HG02938 (cell line): Measurements from ENCODE around the gene GATA5.
"Not testable (repeated sequence)": the region's sequence is repeated elsewhere in the genome, so short reads cannot be mapped to it uniquely, and the experiment has no call there.

Experiments used
- ATAC-seq: cut with Tn5 transposase; IDR thresholded peaks from one replicate; pipeline ENCODE4 v1.9.1; 2021; ENCODE audit warnings: mild to moderate bottlenecking, moderate library complexity; ENCODE audit not compliant: unreplicated experiment

GATA5 gene

DNA sequence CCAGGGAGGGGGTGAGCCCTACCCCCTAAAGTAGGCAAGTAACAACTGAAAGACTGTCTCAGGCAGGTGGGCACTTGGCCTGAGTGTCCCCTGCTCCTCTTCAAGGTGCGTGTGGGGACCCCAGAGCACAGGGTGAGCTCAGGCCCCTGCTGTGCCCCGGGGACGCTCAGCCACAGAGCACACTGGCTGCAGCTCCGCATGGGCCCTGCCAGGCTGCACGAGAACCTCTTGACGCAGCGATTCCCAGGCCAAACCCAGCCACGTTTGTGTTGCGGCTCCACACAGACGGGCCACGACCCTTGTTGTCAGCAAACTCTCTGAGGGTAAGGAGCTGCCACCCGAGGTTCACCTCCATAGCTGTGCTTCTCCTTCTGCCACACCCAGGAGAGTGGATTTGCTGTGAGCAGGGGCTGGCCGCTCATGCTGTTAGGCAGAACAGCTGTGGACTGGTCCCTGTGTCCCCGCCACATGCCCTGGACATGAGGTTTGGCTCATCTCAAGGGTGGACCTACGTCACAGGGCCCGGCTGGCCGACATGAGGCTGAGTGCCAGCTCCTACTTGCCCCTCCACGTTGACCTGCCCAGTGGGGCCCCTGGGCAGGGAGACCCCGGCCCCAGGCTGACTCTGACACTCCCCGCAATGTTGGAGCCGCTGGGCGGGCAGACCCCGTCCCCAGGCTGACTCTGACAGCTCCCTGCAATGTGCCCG, 29.7 kb upstream of the GATA5 start:
- ATAC-seq, result no peak

DNA sequence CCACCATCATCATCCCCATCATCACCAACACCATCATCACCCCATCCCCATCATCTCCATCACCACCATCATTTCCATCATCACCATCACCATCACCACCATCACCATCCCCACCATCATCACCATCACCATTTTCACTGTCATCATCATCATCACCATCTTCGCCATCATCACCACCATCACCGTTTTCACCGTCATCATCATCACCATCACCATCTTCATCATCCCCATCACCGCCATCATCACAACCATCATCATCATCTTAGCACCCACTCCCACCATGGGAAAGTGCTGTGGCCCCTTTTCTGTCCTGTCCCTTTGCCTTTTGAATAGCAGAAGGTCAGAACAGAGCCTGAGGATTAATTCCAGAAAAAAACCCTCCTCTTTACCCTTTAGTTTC, 28.5 kb upstream of the GATA5 start:
- ATAC-seq, result no peak

- ATAC-seq, result no peak
These were observed 27.8 kb upstream of the GATA5 start for GRCh38 chr20:62503401-62504178.

DNA sequence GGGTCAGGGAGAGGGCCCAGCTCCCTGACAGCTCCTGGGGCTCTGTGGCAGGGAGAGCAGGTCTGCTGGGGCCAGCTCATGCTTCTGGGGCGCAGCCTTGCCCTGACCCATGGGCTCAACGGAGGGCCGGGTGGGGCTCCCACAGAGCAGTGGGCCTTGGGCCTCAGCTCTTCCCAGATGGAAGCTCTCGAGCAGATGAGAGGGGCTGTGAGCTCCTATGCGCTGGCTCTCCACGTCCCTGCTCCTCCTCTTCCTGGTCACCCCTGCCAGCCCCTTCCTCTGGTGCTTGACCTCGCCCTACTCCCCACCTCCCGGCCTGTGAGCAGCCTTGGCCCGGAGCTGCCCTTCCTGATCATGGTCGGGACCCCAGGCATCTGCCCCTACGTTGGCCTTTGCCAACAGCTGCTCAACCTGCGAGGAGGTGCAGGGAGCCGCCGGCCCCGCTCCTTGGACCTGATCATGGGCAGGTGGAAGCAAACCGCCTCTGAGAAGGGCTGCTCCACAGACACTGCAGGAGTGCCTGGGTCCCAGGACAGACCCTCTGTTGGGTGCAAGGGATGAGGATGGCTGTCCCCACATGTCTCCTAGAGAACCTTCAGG, 26.8 kb upstream of the GATA5 start:
- no peak for ATAC-seq

GRCh38 chr20:62501801-62502495, 26.2 kb upstream of the GATA5 start:
- peak; percentile 63 for ATAC-seq

GRCh38 chr20:62500237-62500864, 24.6 kb upstream of the GATA5 start:
- ATAC-seq, result no peak

GRCh38 chr20:62499758-62500236, 24.0 kb upstream of the GATA5 start:
- no peak for ATAC-seq

DNA sequence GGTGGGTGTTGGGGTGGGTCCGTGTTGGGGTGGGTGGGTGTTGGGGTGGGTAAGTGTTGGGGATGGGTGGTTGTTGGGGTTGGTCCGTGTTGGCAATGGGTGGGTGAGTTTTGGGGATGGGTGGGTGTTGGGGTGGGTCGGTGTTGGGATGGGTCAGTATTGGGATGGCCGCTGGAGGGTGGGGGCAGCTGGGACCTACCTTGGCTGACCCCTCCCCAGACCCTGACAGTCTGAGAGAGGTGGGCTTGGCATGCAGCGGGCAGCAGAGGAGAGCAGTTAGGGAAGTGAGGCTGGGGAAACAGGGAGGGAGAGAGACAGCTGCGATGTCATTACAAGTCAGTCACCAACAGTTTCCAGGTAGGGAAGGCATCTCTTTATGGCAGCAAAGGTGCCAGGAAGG, 23.1 kb upstream of the GATA5 start:
- ATAC-seq, result no peak

- ATAC-seq, result no peak
These were observed 20.9 kb upstream of the GATA5 start for GRCh38 chr20:62496568-62497218.

DNA sequence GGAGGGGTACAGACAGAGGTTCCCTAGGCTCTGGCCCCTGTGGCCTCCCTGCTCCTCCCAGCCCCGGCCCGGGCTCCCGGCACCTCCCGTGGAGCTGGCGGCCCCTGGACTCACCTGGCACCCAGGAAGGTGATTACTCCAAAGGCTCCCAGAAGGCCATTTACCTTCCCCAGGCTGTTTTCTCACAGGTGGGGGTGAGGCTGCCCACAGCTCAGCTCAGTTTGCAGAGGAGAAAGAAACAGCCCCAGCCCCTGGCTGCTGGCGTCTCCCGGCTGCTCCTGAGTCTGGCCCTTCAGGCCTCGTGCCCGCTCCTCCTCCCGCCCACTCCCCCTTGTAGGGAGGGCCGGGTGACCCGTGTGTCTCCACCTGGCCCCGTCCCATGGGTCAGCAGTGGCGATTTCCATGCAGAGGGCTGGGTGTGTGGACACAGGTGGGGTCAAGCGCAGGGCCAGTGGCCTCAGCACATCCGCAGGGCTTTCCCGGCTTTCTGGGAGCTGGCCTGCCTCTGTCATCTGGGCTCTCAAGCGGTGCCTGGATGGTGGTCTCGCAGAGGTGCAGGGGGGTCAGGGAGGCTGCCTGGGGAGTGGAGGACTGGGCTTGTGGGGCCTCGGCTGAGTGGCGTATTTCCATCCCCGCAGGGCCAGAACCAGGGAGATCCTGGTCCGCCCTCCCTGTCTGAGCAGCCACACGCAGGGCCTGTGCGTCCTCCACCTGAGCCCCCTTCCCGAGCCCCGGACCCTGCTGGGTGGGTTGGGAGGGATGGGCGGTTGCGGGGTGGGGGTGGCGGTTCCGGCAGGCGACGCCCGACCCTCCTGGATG, 20.2 kb upstream of the GATA5 start:
- ATAC-seq, result no peak

- no peak for ATAC-seq
These were observed 19.4 kb upstream of the GATA5 start for GRCh38 chr20:62494980-62495748.

DNA sequence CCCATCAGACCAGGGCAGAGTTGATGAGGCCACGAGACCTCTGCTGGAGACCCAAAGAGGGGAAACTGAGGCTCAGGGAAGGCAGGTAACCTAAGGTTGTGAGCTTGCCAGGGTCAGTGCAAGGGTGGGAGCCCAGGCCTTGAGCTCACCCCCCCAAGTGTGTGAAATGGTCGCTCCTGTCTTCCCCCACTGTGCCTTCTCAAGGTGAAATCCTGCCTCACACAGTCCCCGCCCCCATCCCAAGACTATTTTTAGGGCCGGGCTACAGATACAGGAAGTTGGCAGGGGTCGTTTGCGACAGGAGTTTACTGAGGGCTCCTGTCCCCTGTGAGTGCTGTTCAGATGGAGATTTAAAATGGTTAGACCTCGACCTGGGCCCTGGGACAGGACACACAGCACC, 18.7 kb upstream of the GATA5 start:
- no peak for ATAC-seq

DNA sequence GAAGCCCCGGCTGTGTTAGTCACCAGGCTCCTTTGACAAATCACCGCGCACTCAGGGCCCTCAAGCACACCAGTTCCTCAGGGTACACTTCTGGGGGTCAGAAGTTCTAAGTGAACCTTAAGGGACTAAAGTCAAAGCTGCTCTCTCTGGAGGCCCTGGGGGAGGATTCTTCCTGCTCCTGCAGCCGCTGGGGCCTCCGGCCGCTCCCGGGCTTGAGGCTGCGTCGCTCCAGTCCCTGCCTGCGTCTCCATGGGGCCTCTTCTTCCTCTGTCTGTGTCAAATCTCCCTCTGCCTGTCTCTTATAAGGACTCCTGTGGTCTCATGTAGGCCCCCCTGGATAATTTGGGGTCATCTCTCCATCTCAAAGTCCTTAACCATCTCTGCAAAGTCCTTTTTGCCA, 18.1 kb upstream of the GATA5 start:
- ATAC-seq, result no peak

- ATAC-seq, result no peak
These were observed 17.6 kb upstream of the GATA5 start for GRCh38 chr20:62493253-62493885.

- no peak for ATAC-seq
These were observed 16.9 kb upstream of the GATA5 start for GRCh38 chr20:62492711-62493110.

GRCh38 chr20:62490783-62491182, 15.0 kb upstream of the GATA5 start:
- ATAC-seq, result not testable (repeated sequence)

DNA sequence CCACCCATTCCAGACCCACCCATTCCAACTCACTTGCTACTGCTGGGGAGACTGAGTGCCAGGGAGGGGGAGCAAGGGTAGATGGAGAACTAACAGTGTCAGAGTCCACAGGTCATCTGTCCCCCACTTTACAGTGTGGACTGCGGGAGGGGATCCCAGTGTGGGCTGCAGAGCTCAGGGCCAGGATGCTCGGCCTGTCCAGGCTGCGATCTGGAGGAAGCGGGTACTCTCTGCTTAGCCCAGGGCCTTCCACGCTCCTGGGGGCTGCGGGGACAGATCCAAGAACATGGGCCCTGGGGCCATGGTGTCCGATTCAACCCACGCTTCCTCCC, 14.1 kb upstream of the GATA5 start:
- no peak for ATAC-seq

GRCh38 chr20:62489186-62489931, 13.6 kb upstream of the GATA5 start:
- no peak for ATAC-seq
